Left cardiac atrium (tissue), 4 donors: ENCODE data around the gene PDXK. TPM values are rescaled to one million over a fixed set of nuclear protein-coding genes. Genes with fewer than 3 reads are reported as not detected.

Experiments used
- ATAC-seq, 2 donors: fragments of 200-7000 bp; cut with Tn5 transposase; one replicate each; pipeline ENCODE4 v1.9.1; 2020; ENCODE audit warnings: mild to moderate bottlenecking in 2 of 2, moderate library complexity in 2 of 2
- DNase-seq: peaks from one replicate; pipeline ENCODE4 v3.0.0-alpha.2; 2020
- intact Hi-C, 2 donors: fragments of 100-400 bp; cut with DNase I; formaldehyde crosslinking; loops; one replicate each; pipeline versions ENCODE4 v1.14.1 to v1.15.1; 2022 to 2023
- total RNA-seq, 2 donors: library from RNA; stranded (reverse); fragmentation: NEBNext Ultra II Directional; extraction: Animal tissue kit (Norgen Biotek cat#: 25700); gene quantifications; one replicate each; pipeline ENCODE4 v1.2.1, GENCODE V29; 2021
- donor health status: DM: no; HTN: yes; CAD: no.
- donor health status: DM: no; HTN: yes; CAD: no; lungs with severe emphysema.
- donor health status: DM: yes; HTN: yes; CAD: no.
- donor health status: Dilated cardiomyopathy.

The PDXK gene
- total RNA-seq, 2 donors from 2014 or later: 101 to 120 TPM

- ATAC-seq (no peak), DNase-seq (no peak)
- intact Hi-C loops: no loop called here
These were observed 37.1 kb downstream of the PDXK start for GRCh38 chr21:43755820-43756594.

- intact Hi-C loops: no loop called here
- DNase-seq (no peak), ATAC-seq (peak in 1 of 2 donors; percentile 4)
These were observed 38.7 kb downstream of the PDXK start for GRCh38 chr21:43757601-43758000.

GRCh38 chr21:43758111-43758641 lies 39.2 kb downstream of the PDXK start:
- ATAC-seq (peak; percentile 45 to 73), DNase-seq (peak; percentile 55)
- intact Hi-C loops: no loop called here

GRCh38 chr21:43758811-43759210 lies 39.9 kb downstream of the PDXK start:
- no peak for ATAC-seq
- intact Hi-C loops: no loop called here

GRCh38 chr21:43759651-43760050 lies 40.7 kb downstream of the PDXK start:
- no peak for DNase-seq
- intact Hi-C loops: no loop called here

More at GRCh38 chr21:43758811-43759210, 39.9 kb downstream of the PDXK start:
- no peak for DNase-seq

GRCh38 chr21:43760391-43760958 lies 41.5 kb downstream of the PDXK start:
- ATAC-seq (no peak), DNase-seq (no peak)
- intact Hi-C loops: no loop called here

More at GRCh38 chr21:43759651-43760050, 40.7 kb downstream of the PDXK start:
- no peak for ATAC-seq

- ATAC-seq: no peak
- intact Hi-C loops: no loop called here
- DNase-seq: no peak
These were observed 43.0 kb downstream of the PDXK start for GRCh38 chr21:43761886-43762285.

- DNase-seq (no peak), ATAC-seq (no peak)
- intact Hi-C loops: no loop called here
These were observed 43.6 kb downstream of the PDXK start for GRCh38 chr21:43762303-43763128.

GRCh38 chr21:43763901-43764523 lies 45.1 kb downstream of the PDXK start:
- ATAC-seq (no peak), DNase-seq (no peak)
- intact Hi-C loops: no loop called here

- ATAC-seq (peak in 1 of 2 donors; percentile 12), DNase-seq (no peak)
- intact Hi-C loops: no loop called here
These were observed 45.9 kb downstream of the PDXK start for GRCh38 chr21:43764576-43765495.

- DNase-seq: no peak
These were observed 48.0 kb downstream of the PDXK start for GRCh38 chr21:43766734-43767497.

GRCh38 chr21:43767498-43767983 lies 48.6 kb downstream of the PDXK start:
- peak; percentile 1 for ATAC-seq
- intact Hi-C loops: no loop called here
- no peak for DNase-seq

More at GRCh38 chr21:43766734-43767497, 48.0 kb downstream of the PDXK start:
- ATAC-seq: no peak
- intact Hi-C loops: no loop called here

GRCh38 chr21:43767984-43768867 lies 49.3 kb downstream of the PDXK start:
- ATAC-seq: peak; percentile 36 to 72
- intact Hi-C loops: no loop called here
- DNase-seq: peak; percentile 65

GRCh38 chr21:43768868-43769167 lies 49.9 kb downstream of the PDXK start:
- DNase-seq (no peak), ATAC-seq (no peak)
- intact Hi-C loops: no loop called here

- DNase-seq: no peak
- intact Hi-C loops: no loop called here
- no peak for ATAC-seq
These were observed 50.5 kb downstream of the PDXK start for GRCh38 chr21:43769325-43769958.

GRCh38 chr21:43770066-43770655 lies 51.2 kb downstream of the PDXK start:
- DNase-seq: no peak
- no peak for ATAC-seq
- intact Hi-C loops: no loop called here
